Sigmoid colon (tissue), 7 donors: ENCODE results near the gene TPM1. TPM values are rescaled to one million over a fixed set of nuclear protein-coding genes. Genes with fewer than 3 reads are reported as not detected.

ENCODE experiments used
- DNase-seq: peaks from one replicate; pipeline ENCODE4 v3.0.0-alpha.2; 2019
- H3K27ac ChIP-seq, 4 donors: fragments of 200-600 bp; sonication (generic); one replicate each; pipeline ENCODE4 v1.5.1; 2016 to 2019; ENCODE audit warnings: mild to moderate bottlenecking in 1 of 4
- H3K27me3 ChIP-seq, 3 donors: fragments of 200-600 bp; sonication (generic); one replicate each; pipeline ENCODE4 v1.5.1; 2019; ENCODE audit warnings: mild to moderate bottlenecking in 1 of 3
- H3K36me3 ChIP-seq, 4 donors: fragments of 200-600 bp; sonication (generic); one replicate each; pipeline ENCODE4 v1.5.1; 2016 to 2019
- H3K4me1 ChIP-seq, 4 donors: fragments of 200-600 bp; sonication (generic); one replicate each; pipeline ENCODE4 v1.5.1; 2017 to 2019
- H3K4me3 ChIP-seq, 4 donors: fragments of 200-600 bp; sonication (generic); one replicate each; pipeline ENCODE4 v1.5.1; 2017 to 2019; ENCODE audit warnings: mild to moderate bottlenecking in 2 of 4, moderate library complexity in 1 of 4
- H3K9me3 ChIP-seq, 4 donors: fragments of 200-600 bp in 3 of 4; sonication (generic) in 3 of 4; one replicate each; pipeline versions ENCODE4 v1.5.1 to v1.6.1; 2013 to 2019
- CTCF ChIP-seq, 4 experiments: fragments of 450-650 bp in 3 of 4; fragments of 200-600 bp in 1 of 4; IDR thresholded peaks; one replicate each; pipeline ENCODE4 v1.5.1; 2016 to 2019; ENCODE audit warnings: antibody characterized with exemption in 4 of 4, mild to moderate bottlenecking in 3 of 4, moderate library complexity in 2 of 4
- EP300 ChIP-seq, 4 donors: sonication (generic); formaldehyde crosslinking; IDR thresholded peaks; one replicate each; pipeline ENCODE4 v1.6.1; 2017; ENCODE audit warnings: antibody characterized with exemption in 4 of 4
- POLR2A ChIP-seq, 2 donors: fragments of 450-650 bp; IDR thresholded peaks; one replicate each; pipeline ENCODE4 v1.6.1; 2016; ENCODE audit warnings: antibody characterized with exemption in 2 of 2, mild to moderate bottlenecking in 2 of 2, moderate library complexity in 2 of 2
- POLR2AphosphoS5 ChIP-seq, 4 donors: sonication (generic); formaldehyde crosslinking; IDR thresholded peaks; one replicate each; pipeline ENCODE4 v1.6.1; 2017; ENCODE audit warnings: antibody characterized with exemption in 4 of 4
- WGBS, 2 donors: extraction: QIAGEN DNeasy Blood & Tissue Kit; methylation state at CpG; one replicate each; pipeline ENCODE4 v1.1.7; 2013; 5-methylcytosine and 5-hydroxymethylcytosine counted together
- intact Hi-C: fragments of 100-400 bp; cut with DNase I; formaldehyde crosslinking; loops from one replicate; pipeline ENCODE4 v1.15.1; 2023
- polyA plus RNA-seq, 3 donors: library from polyadenylated mRNA; stranded (reverse); fragments of 200-250 nt; gene quantifications; one replicate each; pipeline ENCODE4 v1.2.3, GENCODE V29; 2013
- total RNA-seq, 4 donors: library from RNA; depleted of rRNA; stranded (reverse); fragments of >200 nt; gene quantifications; one replicate each; pipeline ENCODE4 v1.1.0, GENCODE V29; 2016
- donor health status: healthy with polysubstance abuse.
- donor health status: Bipolar disorder and iron deficiency.
- donor health status: healthy.

Gene TPM1
- total and polyA plus RNA-seq, 7 donors: 438 to 4,179 (median 2,634) TPM

DNA sequence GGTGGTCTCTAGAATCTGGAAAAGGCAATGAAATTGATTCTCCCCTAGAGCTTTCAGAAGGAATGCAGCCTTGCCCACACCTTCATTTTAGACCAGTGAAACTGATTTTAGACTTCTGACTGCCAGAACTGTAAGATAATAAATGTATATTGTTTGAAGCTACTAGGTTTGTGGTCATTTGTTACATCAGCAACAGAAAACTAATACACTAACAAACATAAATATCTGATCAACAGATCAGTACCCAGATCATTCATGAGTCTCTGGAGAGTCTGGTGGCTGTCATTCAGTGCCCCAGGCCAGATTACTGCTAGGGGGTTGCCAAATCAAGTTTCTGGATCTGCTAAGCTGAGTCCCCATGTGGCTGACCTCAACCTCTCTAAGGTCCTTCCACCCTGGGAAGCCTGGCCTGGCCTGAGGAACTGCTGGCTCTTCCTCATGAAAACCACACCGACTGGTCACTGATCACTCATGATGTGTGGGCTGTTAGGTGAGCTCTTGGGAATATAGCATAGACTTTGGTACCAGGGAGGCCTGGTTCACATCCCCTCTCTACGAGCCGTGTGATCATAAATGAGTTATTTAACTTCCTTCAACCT lies 68.0 kb downstream of the TPM1 start:
- WGBS, 2 donors: 88 to 92% methylated on average over 3 of the region's 3 CpGs
- Histone ChIP-seq H3K9me3 (no peaks in the 10 kb centered on the region), H3K36me3 (no peaks in the 10 kb centered on the region), H3K4me3 (no peak overlapping the region), H3K27ac (no peak overlapping the region), H3K27me3 (no peaks in the 10 kb centered on the region), H3K4me1 (peaks cover 0 to 19% (median 15%) of the 10 kb centered on the region in 4 donors)
- TF ChIP-seq EP300 (IDR thresholded peaks at IDR 0.05) (no peak), POLR2AphosphoS5 (IDR thresholded peaks at IDR 0.05) (no peak), CTCF (IDR thresholded peaks at IDR 0.05) (no peak), POLR2A (IDR thresholded peaks at IDR 0.05) (no peak)
- no peak for DNase-seq
- intact Hi-C loops: no loop called here

DNA sequence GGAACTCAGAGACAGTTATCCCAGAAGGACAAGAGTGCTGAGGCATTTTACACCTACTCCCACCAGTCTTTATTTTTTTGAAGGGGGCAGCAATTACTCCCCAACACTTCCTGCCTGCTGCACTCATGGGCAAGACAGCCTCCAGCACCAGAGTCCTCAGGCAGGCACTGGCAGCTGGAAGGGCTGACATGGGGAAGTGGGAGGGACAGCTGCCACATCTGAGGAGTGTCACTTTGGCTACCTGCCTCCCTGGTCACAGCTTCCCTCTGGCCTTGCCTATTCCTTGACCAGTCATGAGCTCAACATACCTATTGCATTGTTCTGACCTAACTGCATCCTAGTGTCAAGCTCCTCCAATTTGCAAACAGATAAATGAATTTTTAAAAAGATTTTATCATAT lies 68.9 kb downstream of the TPM1 start:
- DNase-seq: no peak
- Histone ChIP-seq H3K9me3 (no peaks in the 10 kb centered on the region), H3K4me1 (peaks cover 0 to 19% (median 15%) of the 10 kb centered on the region in 4 donors), H3K36me3 (no peaks in the 10 kb centered on the region), H3K27me3 (no peaks in the 10 kb centered on the region), H3K4me3 (no peak overlapping the region), H3K27ac (no peak overlapping the region)
- no peak for TF ChIP-seq CTCF (IDR thresholded peaks at IDR 0.05)
- no peak for TF ChIP-seq POLR2A (IDR thresholded peaks at IDR 0.05)
- no peak for TF ChIP-seq POLR2AphosphoS5 (IDR thresholded peaks at IDR 0.05)
- no peak for TF ChIP-seq EP300 (IDR thresholded peaks at IDR 0.05)
- intact Hi-C loops: no loop called here

DNA sequence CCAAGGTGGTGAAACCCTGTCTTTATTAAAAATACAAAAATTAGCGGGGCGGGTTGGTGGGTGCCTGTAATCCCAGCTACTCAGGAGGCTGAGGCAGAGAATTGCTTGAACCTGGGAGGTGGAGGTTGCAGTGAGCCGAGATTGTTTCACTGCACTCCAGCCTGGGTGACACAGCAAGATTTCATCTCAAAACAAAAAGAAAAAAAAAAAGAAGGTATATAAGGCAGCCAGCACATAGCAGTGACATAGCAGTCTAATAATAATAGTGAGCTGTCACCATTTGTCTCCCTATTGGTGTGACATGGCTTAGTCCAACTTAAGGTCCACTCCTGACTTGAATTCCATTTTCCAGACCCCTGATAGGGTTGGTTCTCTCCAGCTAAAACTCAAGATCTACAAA lies 70.3 kb downstream of the TPM1 start:
- Histone ChIP-seq H3K9me3 (no peaks in the 10 kb centered on the region), H3K27ac (no peak overlapping the region), H3K4me1 (peaks cover 0 to 10% (median 8%) of the 10 kb centered on the region in 4 donors), H3K36me3 (no peaks in the 10 kb centered on the region), H3K4me3 (no peak overlapping the region), H3K27me3 (no peaks in the 10 kb centered on the region)
- 93 to 95% methylated on average over 3 of the region's 3 CpGs for WGBS, 2 donors
- intact Hi-C loops: no loop called here
- no peak for TF ChIP-seq EP300 (IDR thresholded peaks at IDR 0.05)
- no peak for TF ChIP-seq POLR2AphosphoS5 (IDR thresholded peaks at IDR 0.05)
- TF ChIP-seq CTCF (IDR thresholded peaks at IDR 0.05): no peak
- no peak for TF ChIP-seq POLR2A (IDR thresholded peaks at IDR 0.05)
- DNase-seq: no peak

GRCh38 chr15:63114465-63114864 lies 71.9 kb downstream of the TPM1 start:
- 73 to 83% methylated on average over 2 of the region's 2 CpGs for WGBS, 2 donors
- TF ChIP-seq EP300 (IDR thresholded peaks at IDR 0.05) (no peak), POLR2AphosphoS5 (IDR thresholded peaks at IDR 0.05) (no peak), CTCF (IDR thresholded peaks at IDR 0.05) (no peak), POLR2A (IDR thresholded peaks at IDR 0.05) (no peak)
- H3K27me3 ChIP-seq: no peaks in the 10 kb centered on the region
- peaks cover 0 to under 1% (median 0%) of the 10 kb centered on the region in 4 donors for H3K9me3 ChIP-seq
- H3K36me3 ChIP-seq: no peaks in the 10 kb centered on the region
- DNase-seq: no peak
- intact Hi-C loops: no loop called here
- no peak overlapping the region for H3K27ac ChIP-seq
- no peaks in the 10 kb centered on the region for H3K4me1 ChIP-seq
- H3K4me3 ChIP-seq: no peak overlapping the region

Other genes starting within 250 kb of the TPM1 start
- 10 to 100 TPM in 1 of 4 donors, 1 to 10 TPM in 3; 7.2 to 11.2 (median 8.4) TPM for gene LACTB, start 79.1 kb downstream of the TPM1 start, total RNA-seq
- 10 to 100 TPM; 14.9 to 32.4 (median 21.6) TPM for gene LACTB, start 79.1 kb downstream of the TPM1 start, polyA plus RNA-seq
- 100 to 1,000 TPM in 2 of 4 donors, 10 to 100 TPM in 2; 63.3 to 200 (median 143) TPM for gene RPS27L, start 114.7 kb downstream of the TPM1 start, total RNA-seq
- 100 to 1,000 TPM; 172 to 417 (median 405) TPM for gene RPS27L, start 114.7 kb downstream of the TPM1 start, polyA plus RNA-seq
- 10 to 100 TPM; 21.7 to 30.4 (median 29.8) TPM for gene RAB8B, start 146.9 kb downstream of the TPM1 start, total RNA-seq
- gene RAB8B, start 146.9 kb downstream of the TPM1 start, polyA plus RNA-seq: 10 to 100 TPM in 2 of 3 donors, 1 to 10 TPM in 1; 6.5 to 13.6 (median 10.8) TPM
- 10 to 100 TPM in 2 of 4 donors, 1 to 10 TPM in 2; 7.9 to 11.0 (median 9.9) TPM for gene APH1B, start 234.9 kb downstream of the TPM1 start, total RNA-seq
- 1 to 10 TPM; 1.8 to 6.9 (median 5.9) TPM for gene APH1B, start 234.9 kb downstream of the TPM1 start, polyA plus RNA-seq